GM12878 (cell line): ENCODE data around the gene CILP2. TPM values are rescaled to one million over a fixed set of nuclear protein-coding genes. Genes with fewer than 3 reads are reported as not detected.

Source experiments
- ATAC-seq: fragments of 200-7000 bp; cut with Tn5 transposase; 3 replicates; pipeline ENCODE4 v1.9.1; 2020; ENCODE audit warnings: mild to moderate bottlenecking, moderate library complexity
- BruUV-seq: library from RNA; stranded (reverse); fragments of 400-500 nt; replicated peaks from 2 replicates; lab custom pipeline; 2021; lab: Mats Ljungman, UMichigan
- CTCF ChIA-PET: fragments of 300-600 bp; sonication (Branson Sonifier 250); formaldehyde crosslinking; extraction: SDS; loops from one replicate; lab custom pipeline; 2021; ENCODE audit warnings: inconsistent platforms; lab: Yijun Ruan, JAX
- POLR2A ChIA-PET: fragments of 350-600 bp; formaldehyde crosslinking; extraction: SDS; loops from one replicate; lab custom pipeline; 2021; ENCODE audit warnings: inconsistent platforms; lab: Charles Lee
- RAD21 ChIA-PET: fragments of 300-600 bp; sonication (Branson Sonifier 250); formaldehyde crosslinking; loops from one replicate; lab custom pipeline; 2023; ENCODE audit warnings: antibody characterized with exemption; ENCODE audit not compliant: unreplicated experiment; lab: Charles Lee
- SMC1A ChIA-PET: fragments of 300-600 bp; sonication (Branson Sonifier 250); formaldehyde crosslinking; loops from one replicate; lab custom pipeline; 2023; ENCODE audit not compliant: unreplicated experiment, uncharacterized antibody; lab: Charles Lee
- DNase-seq: peaks from one replicate; pipeline ENCODE4 v3.0.0-alpha.2; 2011; ENCODE audit warnings: low read depth, low spot score
- FAIRE-seq: peaks from 3 replicates; lab custom pipeline; 2011; peaks lifted over from hg19 to GRCh38; lab: Jason Lieb, UNC
- H2AFZ ChIP-seq: 2 replicates; pipeline ENCODE4 v1.6.0; 2011; ENCODE audit warnings: low read depth, low read length, control low read depth; ENCODE audit not compliant: control insufficient read depth
- H3K27ac ChIP-seq: 2 replicates; pipeline ENCODE4 v1.5.1; 2011; ENCODE audit warnings: control low read depth; ENCODE audit not compliant: control insufficient read depth, insufficient read depth
- H3K27me3 ChIP-seq, 2 experiments: replicated peaks in 1 of 2; 2 replicates each; pipeline versions ENCODE4 v1.6.0 to v1.6.1; 2011; ENCODE audit warnings: low read length in 1 of 2; ENCODE audit not compliant: control insufficient read depth in 2 of 2, insufficient read depth in 2 of 2
- H3K36me3 ChIP-seq, 2 experiments: 2 replicates each; pipeline ENCODE4 v1.5.1; 2011; ENCODE audit warnings: low read length in 1 of 2; ENCODE audit not compliant: control insufficient read depth in 2 of 2, insufficient read depth in 2 of 2
- H3K4me1 ChIP-seq: 2 replicates; pipeline ENCODE4 v1.6.1; 2011; ENCODE audit warnings: mild to moderate bottlenecking, low read length, moderate library complexity, mixed read lengths; ENCODE audit not compliant: control insufficient read depth, insufficient read depth
- H3K4me2 ChIP-seq: 2 replicates; pipeline ENCODE4 v1.6.0; 2011; ENCODE audit warnings: control low read depth; ENCODE audit not compliant: control insufficient read depth, insufficient read depth
- H3K4me3 ChIP-seq: fragments of 200-600 bp; sonication (generic); 2 replicates; pipeline ENCODE4 v1.5.1; 2016
- H3K79me2 ChIP-seq: 2 replicates; pipeline ENCODE4 v1.6.0; 2011; ENCODE audit warnings: low read length; ENCODE audit not compliant: control insufficient read depth, insufficient read depth
- H3K9ac ChIP-seq: 2 replicates; pipeline ENCODE4 v1.8.0; 2011; ENCODE audit warnings: low read length, control low read depth, mixed read lengths; ENCODE audit not compliant: control insufficient read depth, insufficient read depth
- H3K9me3 ChIP-seq: replicated peaks from 3 replicates; pipeline ENCODE4 v1.5.1; 2011; ENCODE audit warnings: mild to moderate bottlenecking, low read length; ENCODE audit not compliant: control insufficient read depth, insufficient read depth
- H4K20me1 ChIP-seq: 2 replicates; pipeline ENCODE4 v1.6.0; 2011; ENCODE audit not compliant: control insufficient read depth, insufficient read depth
- EED ChIP-seq: sonication (generic); IDR thresholded peaks from 2 replicates; pipeline ENCODE4 v1.6.1; 2016; ENCODE audit warnings: antibody characterized with exemption, low read depth
- MEF2A ChIP-seq: IDR thresholded peaks from 2 replicates; pipeline ENCODE4 v1.6.1; 2011; ENCODE audit warnings: low read depth, mild to moderate bottlenecking, low read length, moderate library complexity; ENCODE audit not compliant: insufficient read depth
- MEF2B ChIP-seq: fragments of 450-650 bp; IDR thresholded peaks from 2 replicates; pipeline ENCODE4 v1.6.1; 2018; ENCODE audit warnings: mild to moderate bottlenecking, moderate library complexity; ENCODE audit not compliant: partially characterized antibody, poor library complexity, severe bottlenecking
- PAX5 ChIP-seq: IDR thresholded peaks from 2 replicates; pipeline ENCODE4 v1.6.1; 2011; ENCODE audit warnings: low read depth, low read length, borderline replicate concordance
- TCF12 ChIP-seq: IDR thresholded peaks from 2 replicates; pipeline ENCODE4 v1.6.1; 2011; ENCODE audit warnings: low read depth, mild to moderate bottlenecking, low read length
- WGBS: methylation state at CpG from one replicate; pipeline ENCODE4 v1.1.6; 2016; ENCODE audit warnings: low lambda C conversion rate; ENCODE audit not compliant: insufficient replicate concordance, insufficient coverage; ENCODE audit errors: missing lambda C conversion rate; 5-methylcytosine and 5-hydroxymethylcytosine counted together
- in situ Hi-C: fragments of 300-500 bp; cut with MboI; formaldehyde crosslinking; loops from 9 replicates; pipeline ENCODE4 v1.14.3; 2018; ENCODE audit warnings: mixed read lengths
- intact Hi-C: fragments of 100-400 bp; cut with micrococcal nuclease; formaldehyde crosslinking; loops from one replicate; pipeline ENCODE4 v1.14.2; 2022; ENCODE audit not compliant: unreplicated experiment
- polyA plus RNA-seq, 11 experiments: library from polyadenylated mRNA; depleted of rRNA in 4 of 11; unstranded in 6 of 11; stranded (reverse) in 5 of 11; fragments of >200 nt; fragmentation: Nextera tagmentation in 4 of 11; fragmentation: Illumina TruSeq in 1 of 11; extraction: Ambion mirVana in 4 of 11; extraction: Trizol in 1 of 11; gene quantifications; 1 replicate in 1 of 11; 2 replicates in 10 of 11; pipeline versions ENCODE4 v1.2.1 to v1.2.3, GENCODE V29; 2011 to 2016; ENCODE audit warnings: inconsistent platforms in 2 of 11, missing spikeins in 2 of 11, low read depth in 1 of 11
- total RNA-seq, 4 experiments: library from RNA; depleted of rRNA in 3 of 4; stranded (reverse); fragments of >200 nt in 3 of 4; fragmentation: Illumina TruSeq in 1 of 4; extraction: Trizol in 1 of 4; gene quantifications; 2 replicates each; pipeline versions ENCODE4 v1.2.1 to v1.2.3, GENCODE V29; 2013 to 2021
- TF ChIP-seq, protein P1 (sequence below): fragments of 450-650 bp; IDR thresholded peaks from 2 replicates; pipeline ENCODE4 v1.6.1; 2018; ENCODE audit warnings: mild to moderate bottlenecking, low read depth, moderate library complexity; ENCODE audit not compliant: partially characterized antibody

The CILP2 gene
- total and polyA plus RNA-seq, 10 of the 15 experiments (the other 5 are each of a cell fraction or from before 2014, with no cell fraction given), result 0.05 to 0.08 (median 0.06) TPM; not detected in 6

DNA sequence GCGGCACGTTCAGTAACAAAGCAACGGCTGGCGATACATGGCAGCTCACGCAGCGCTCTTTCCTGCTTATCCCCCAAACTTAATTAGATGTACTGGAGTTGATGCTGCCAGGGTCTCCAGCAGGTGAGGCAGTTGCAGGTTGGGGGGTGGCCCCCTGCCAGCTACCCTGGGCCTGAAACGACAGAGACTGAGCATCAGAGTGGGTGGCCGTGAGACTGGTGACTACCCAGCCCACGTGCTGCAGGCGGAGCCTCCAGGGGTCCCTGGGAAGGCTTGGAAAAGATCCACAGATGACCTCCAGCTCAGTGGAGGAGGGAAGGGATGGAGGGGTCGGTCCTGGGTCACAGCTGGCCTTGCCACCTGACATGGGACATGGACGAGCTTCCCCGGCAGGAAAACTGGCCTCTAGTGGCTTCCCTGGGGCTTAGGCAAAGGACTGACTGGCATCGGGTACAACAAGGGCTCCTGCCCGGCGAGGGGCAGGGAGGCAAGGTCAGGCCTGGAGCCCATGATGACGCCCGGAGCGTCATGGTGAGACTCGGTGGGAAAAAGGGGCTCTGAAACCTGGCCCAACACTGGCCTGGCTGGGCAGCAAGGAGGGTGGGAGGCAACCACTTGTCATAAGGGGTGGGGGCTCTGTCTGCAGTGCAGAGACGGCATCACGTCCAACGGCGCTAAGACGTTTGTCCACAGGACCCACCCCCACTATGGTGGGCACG, 24.0 kb downstream of the CILP2 start:
- ATAC-seq, result no peak
- POLR2A ChIA-PET, result no interaction called here
- no peak for FAIRE-seq
- no peak for DNase-seq
- no peaks in the 10 kb centered on the region for H3K4me1 ChIP-seq
- CTCF ChIA-PET, result no interaction called here
- H2AFZ ChIP-seq, result no peak overlapping the region
- no peak overlapping the region for H3K4me2 ChIP-seq
- no peak overlapping the region for H3K27ac ChIP-seq
- H4K20me1 ChIP-seq, result no peaks in the 10 kb centered on the region
- H3K9me3 ChIP-seq, result no peaks in the 10 kb centered on the region
- SMC1A ChIA-PET, result interaction anchor here (0.5 to 1.2 kb wide), 2 partner anchors 36 to 53 kb away, joined by 3 to 4 read pairs; no protein-coding TSS in a partner anchor
- TF ChIP-seq, protein P1, sequence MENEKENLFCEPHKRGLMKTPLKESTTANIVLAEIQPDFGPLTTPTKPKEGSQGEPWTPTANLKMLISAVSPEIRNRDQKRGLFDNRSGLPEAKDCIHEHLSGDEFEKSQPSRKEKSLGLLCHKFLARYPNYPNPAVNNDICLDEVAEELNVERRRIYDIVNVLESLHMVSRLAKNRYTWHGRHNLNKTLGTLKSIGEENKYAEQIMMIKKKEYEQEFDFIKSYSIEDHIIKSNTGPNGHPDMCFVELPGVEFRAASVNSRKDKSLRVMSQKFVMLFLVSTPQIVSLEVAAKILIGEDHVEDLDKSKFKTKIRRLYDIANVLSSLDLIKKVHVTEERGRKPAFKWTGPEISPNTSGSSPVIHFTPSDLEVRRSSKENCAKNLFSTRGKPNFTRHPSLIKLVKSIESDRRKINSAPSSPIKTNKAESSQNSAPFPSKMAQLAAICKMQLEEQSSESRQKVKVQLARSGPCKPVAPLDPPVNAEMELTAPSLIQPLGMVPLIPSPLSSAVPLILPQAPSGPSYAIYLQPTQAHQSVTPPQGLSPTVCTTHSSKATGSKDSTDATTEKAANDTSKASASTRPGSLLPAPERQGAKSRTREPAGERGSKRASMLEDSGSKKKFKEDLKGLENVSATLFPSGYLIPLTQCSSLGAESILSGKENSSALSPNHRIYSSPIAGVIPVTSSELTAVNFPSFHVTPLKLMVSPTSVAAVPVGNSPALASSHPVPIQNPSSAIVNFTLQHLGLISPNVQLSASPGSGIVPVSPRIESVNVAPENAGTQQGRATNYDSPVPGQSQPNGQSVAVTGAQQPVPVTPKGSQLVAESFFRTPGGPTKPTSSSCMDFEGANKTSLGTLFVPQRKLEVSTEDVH, result no peak
- TF ChIP-seq PAX5, result no peak
- TF ChIP-seq EED, result no peak
- no peak for TF ChIP-seq MEF2A
- no peak for TF ChIP-seq MEF2B
- no peak for TF ChIP-seq TCF12
- in situ Hi-C loops (no loop called here), intact Hi-C loops (no loop called here)
- 93% methylated on average over 26 of the region's 26 CpGs for WGBS
- no peaks in the 10 kb centered on the region for H3K79me2 ChIP-seq
- RAD21 ChIA-PET, result no interaction called here
- H3K4me3 ChIP-seq, result no peak overlapping the region
- H3K36me3 ChIP-seq, result peaks cover 0 to 3% of the 10 kb centered on the region in 2 experiments; a peak in 3 of 4 replicates
- no peak overlapping the region for H3K9ac ChIP-seq
- H3K27me3 ChIP-seq, result no peaks in the 10 kb centered on the region
- no TSS peak for BruUV-seq
